ENCODE results near the gene ROM1. TPM values are rescaled to one million over a fixed set of nuclear protein-coding genes. Genes with fewer than 3 reads are reported as not detected.

The ROM1 gene
- polyA plus RNA-seq, 3 donors: 0.51 to 1.4 (median 0.75) TPM

DNA sequence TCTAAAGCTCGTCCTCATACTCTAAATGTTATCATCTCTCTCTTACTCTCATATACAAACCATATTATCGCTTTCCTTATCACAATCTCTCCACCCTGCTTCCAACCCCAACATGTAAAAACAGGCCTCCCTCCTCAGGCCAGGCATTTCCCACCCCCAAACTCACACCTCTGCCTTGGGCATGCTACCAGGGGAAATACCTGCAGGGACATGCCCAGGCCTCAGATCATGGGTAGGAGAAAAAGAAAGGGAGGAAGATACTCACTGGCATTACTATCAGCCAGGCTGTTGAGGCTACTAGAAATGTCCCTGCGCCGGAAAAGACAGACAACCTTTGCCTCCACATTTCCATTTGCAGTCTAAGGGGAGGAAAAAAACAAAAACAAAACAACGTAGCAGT lies 13.2 kb upstream of the ROM1 start:
- WGBS (ENCODE audit: insufficient coverage): 78% methylated on average over 2 of the region's 5 CpGs
- peaks cover 43% of the 10 kb centered on the region for H3K79me2 ChIP-seq (ENCODE audit: insufficient read depth, low read length)
- H3K4me3 Mint-ChIP-seq: peak overlapping the region; percentile 92 to 96

DNA sequence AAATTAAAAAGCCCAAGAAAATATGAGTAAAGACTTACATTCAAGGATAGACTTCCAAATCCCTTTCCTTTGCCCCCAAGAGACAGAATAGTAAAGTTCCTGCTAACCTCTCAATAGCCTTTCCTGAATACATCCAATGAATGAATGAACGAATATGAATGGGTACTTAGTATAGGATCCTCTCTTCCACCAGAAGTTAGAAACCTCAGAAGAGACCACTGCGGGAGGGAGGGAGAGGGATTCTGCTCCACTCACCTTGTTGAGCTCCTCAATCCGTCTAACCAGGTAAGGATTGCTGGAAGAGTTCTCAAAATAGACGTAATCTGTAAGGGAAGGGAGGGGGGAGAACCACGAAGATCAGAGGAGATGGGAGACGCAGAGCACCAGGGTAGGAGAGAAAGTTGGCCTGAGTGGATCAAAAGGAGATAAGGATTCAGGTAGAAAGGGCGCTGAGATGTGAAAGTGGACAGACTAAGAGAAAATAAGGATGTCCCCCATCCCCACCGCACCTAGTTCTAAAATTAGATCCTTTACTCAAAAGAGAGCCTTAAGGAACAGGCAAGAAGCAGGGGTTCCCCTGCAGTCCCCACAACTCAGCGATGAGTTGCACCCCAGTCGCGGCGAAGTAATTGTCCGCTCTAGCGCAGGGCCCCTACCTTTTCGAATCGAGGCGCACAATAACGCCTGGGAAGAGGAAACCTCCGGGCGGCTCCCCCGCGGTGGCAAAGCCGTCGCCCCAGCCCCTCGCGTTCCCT lies 12.5 kb upstream of the ROM1 start:
- H3K27ac ChIP-seq (ENCODE audit: low read depth in 1 of 2, low read length in 2 of 2): peak overlapping the region; percentile 79 to 86
- peaks cover 39 to 49% of the 10 kb centered on the region in 2 donors for H3K4me1 ChIP-seq (ENCODE audit: control insufficient read depth in 1 of 2, insufficient read depth in 2 of 2, low read length in 2 of 2)
- TF ChIP-seq, protein P1, sequence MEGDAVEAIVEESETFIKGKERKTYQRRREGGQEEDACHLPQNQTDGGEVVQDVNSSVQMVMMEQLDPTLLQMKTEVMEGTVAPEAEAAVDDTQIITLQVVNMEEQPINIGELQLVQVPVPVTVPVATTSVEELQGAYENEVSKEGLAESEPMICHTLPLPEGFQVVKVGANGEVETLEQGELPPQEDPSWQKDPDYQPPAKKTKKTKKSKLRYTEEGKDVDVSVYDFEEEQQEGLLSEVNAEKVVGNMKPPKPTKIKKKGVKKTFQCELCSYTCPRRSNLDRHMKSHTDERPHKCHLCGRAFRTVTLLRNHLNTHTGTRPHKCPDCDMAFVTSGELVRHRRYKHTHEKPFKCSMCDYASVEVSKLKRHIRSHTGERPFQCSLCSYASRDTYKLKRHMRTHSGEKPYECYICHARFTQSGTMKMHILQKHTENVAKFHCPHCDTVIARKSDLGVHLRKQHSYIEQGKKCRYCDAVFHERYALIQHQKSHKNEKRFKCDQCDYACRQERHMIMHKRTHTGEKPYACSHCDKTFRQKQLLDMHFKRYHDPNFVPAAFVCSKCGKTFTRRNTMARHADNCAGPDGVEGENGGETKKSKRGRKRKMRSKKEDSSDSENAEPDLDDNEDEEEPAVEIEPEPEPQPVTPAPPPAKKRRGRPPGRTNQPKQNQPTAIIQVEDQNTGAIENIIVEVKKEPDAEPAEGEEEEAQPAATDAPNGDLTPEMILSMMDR (IDR thresholded peaks at IDR 0.05): no peak
- H3K9me3 Mint-ChIP-seq: no peaks in the 10 kb centered on the region
- WGBS (ENCODE audit: insufficient coverage): 0% methylated on average over 22 of the region's 26 CpGs
- H3K27ac Mint-ChIP-seq: peak overlapping the region; percentile 82 to 91 (median 87)
- peak overlapping the region; percentile 97 for H3K9ac ChIP-seq (ENCODE audit: insufficient read depth, low read length, poor library complexity, severe bottlenecking)
- peaks cover 61 to 65% of the 10 kb centered on the region in 2 donors for H3K36me3 Mint-ChIP-seq
- H3K4me3 ChIP-seq (replicated peaks in 1 of 3; ENCODE audit: low read depth in 2 of 3, low read length in 3 of 3): peak overlapping the region; percentile 81 to 98 (median 93)
- H3K27me3 Mint-ChIP-seq (ENCODE audit: low read depth in 3 of 3): no peaks in the 10 kb centered on the region
- H3K4me2 ChIP-seq (replicated peaks; ENCODE audit: extremely low read depth, low read length, poor library complexity, severe bottlenecking): peak overlapping the region; percentile 98
- H3K79me2 ChIP-seq (ENCODE audit: insufficient read depth, low read length): peaks cover 43% of the 10 kb centered on the region
- no peaks in the 10 kb centered on the region for H3K9me3 ChIP-seq (replicated peaks in 1 of 2; ENCODE audit: control insufficient read depth in 1 of 2, insufficient read depth in 1 of 2, low read length in 2 of 2)
- no peaks in the 10 kb centered on the region for H3K27me3 ChIP-seq (ENCODE audit: control insufficient read depth in 2 of 2, insufficient read depth in 2 of 2, low read length in 2 of 2)
- H2AFZ ChIP-seq (ENCODE audit: insufficient read depth, low read depth, low read length, poor library complexity, severe bottlenecking): peak overlapping the region; percentile 93
- H3K36me3 ChIP-seq (replicated peaks in 1 of 2; ENCODE audit: control insufficient read depth in 1 of 2, insufficient read depth in 2 of 2, low read length in 2 of 2): peaks cover 44 to 53% of the 10 kb centered on the region in 2 donors
- peak in 1 of 3 donors; percentile 10 for DNase-seq
- H4K20me1 ChIP-seq (ENCODE audit: insufficient read depth, low read length): peaks cover 47% of the 10 kb centered on the region
- peak overlapping the region; percentile 92 to 96 for H3K4me3 Mint-ChIP-seq
- intact Hi-C loops (cut with micrococcal nuclease): loop anchor here in 1 of 2 donors (5.0 kb wide), 1 partner anchor 47 kb away; the partner anchor contains the start of gene GANAB
- peaks cover 51% of the 10 kb centered on the region for H3K4me1 Mint-ChIP-seq

More for the DNA sequence above, 13.2 kb upstream of the ROM1 start:
- Histone ChIP-seq H3K9me3 (replicated peaks in 1 of 2; ENCODE audit: control insufficient read depth in 1 of 2, insufficient read depth in 1 of 2, low read length in 2 of 2) (no peaks in the 10 kb centered on the region), H3K27ac (ENCODE audit: low read depth in 1 of 2, low read length in 2 of 2) (peak overlapping the region in 1 of 2 donors; percentile 86), H3K4me1 (ENCODE audit: control insufficient read depth in 1 of 2, insufficient read depth in 2 of 2, low read length in 2 of 2) (peaks cover 39 to 49% of the 10 kb centered on the region in 2 donors), H3K9ac (ENCODE audit: insufficient read depth, low read length, poor library complexity, severe bottlenecking) (peak overlapping the region; percentile 97), H4K20me1 (ENCODE audit: insufficient read depth, low read length) (peaks cover 52% of the 10 kb centered on the region), H2AFZ (ENCODE audit: insufficient read depth, low read depth, low read length, poor library complexity, severe bottlenecking) (no peak overlapping the region), H3K4me2 (replicated peaks; ENCODE audit: extremely low read depth, low read length, poor library complexity, severe bottlenecking) (peak overlapping the region; percentile 98), H3K4me3 (replicated peaks in 1 of 3; ENCODE audit: low read depth in 2 of 3, low read length in 3 of 3) (peak overlapping the region; percentile 81 to 98 (median 93)), H3K27me3 (ENCODE audit: control insufficient read depth in 2 of 2, insufficient read depth in 2 of 2, low read length in 2 of 2) (no peaks in the 10 kb centered on the region), H3K36me3 (replicated peaks in 1 of 2; ENCODE audit: control insufficient read depth in 1 of 2, insufficient read depth in 2 of 2, low read length in 2 of 2) (peaks cover 45 to 53% of the 10 kb centered on the region in 2 donors)
- TF ChIP-seq, protein P1 (IDR thresholded peaks at IDR 0.05): no peak
- peaks cover 61 to 65% of the 10 kb centered on the region in 2 donors for H3K36me3 Mint-ChIP-seq
- peaks cover 51% of the 10 kb centered on the region for H3K4me1 Mint-ChIP-seq
- peak overlapping the region; percentile 76 to 92 (median 88) for H3K27ac Mint-ChIP-seq
- no peak for DNase-seq
- no peaks in the 10 kb centered on the region for H3K27me3 Mint-ChIP-seq (ENCODE audit: low read depth in 3 of 3)
- H3K9me3 Mint-ChIP-seq: no peaks in the 10 kb centered on the region
- intact Hi-C loops (cut with micrococcal nuclease): loop anchor here (5.0 to 10.0 kb wide), 4 partner anchors 47 to 265 kb away; partner anchors contain the start of genes BSCL2 (in 2 of the 2), GNG3 (in 2 of the 2), GANAB (in 1 of the 2) and TMEM179B (in 1 of the 2)

Data from CD14-positive monocyte (primary cell).